Activated CD4-positive, CD25-positive, alpha-beta regulatory T cell (primary cell): ENCODE results near the gene KRTAP4-12.
"Not testable (repeated sequence)": the region's sequence is repeated elsewhere in the genome, so short reads cannot be mapped to it uniquely, and the experiment has no call there.

ENCODE experiments used
- DNase-seq, 4 experiments: peaks; one replicate each; lab custom pipeline; 2025; lab: John Stamatoyannopoulos, UW

Gene KRTAP4-12

GRCh38 chr17:41123991-41124371 lies at the start of gene KRTAP4-12:
TSS of gene KRTAP4-12 (minus strand) at chr17:41124182. CDS start at chr17:41124122, 60 bp downstream.
- not testable (repeated sequence) for DNase-seq

GRCh38 chr17:41171886-41172285 lies 47.9 kb upstream of the KRTAP4-12 start:
- DNase-seq = no peak

DNA sequence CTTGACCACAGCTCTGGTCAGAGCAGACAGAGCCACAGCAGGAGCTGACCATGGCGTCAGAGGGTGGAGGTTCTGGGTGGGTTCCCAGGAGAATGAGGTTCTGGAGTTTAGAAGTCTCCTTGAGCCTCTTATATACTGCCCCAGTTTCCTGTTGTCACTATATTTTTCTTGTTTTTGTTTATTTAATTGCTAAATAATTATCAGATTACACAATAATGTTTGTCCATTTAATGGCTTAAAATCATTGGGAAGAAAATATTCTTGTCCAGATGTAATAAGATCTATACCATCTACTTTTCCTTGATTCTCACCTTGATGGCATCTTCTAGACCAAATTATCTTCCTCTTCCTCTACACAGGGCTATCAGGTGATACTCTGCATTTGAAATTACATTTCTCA lies 44.1 kb upstream of the KRTAP4-12 start, which contains the start of gene KRTAP4-3:
Gene KRTAP4-3, minus strand, starts transcription at position 101 of the 400 bp plus-strand sequence. Its CDS starts 49 bp downstream, at position 52.
- DNase-seq = no peak

DNA sequence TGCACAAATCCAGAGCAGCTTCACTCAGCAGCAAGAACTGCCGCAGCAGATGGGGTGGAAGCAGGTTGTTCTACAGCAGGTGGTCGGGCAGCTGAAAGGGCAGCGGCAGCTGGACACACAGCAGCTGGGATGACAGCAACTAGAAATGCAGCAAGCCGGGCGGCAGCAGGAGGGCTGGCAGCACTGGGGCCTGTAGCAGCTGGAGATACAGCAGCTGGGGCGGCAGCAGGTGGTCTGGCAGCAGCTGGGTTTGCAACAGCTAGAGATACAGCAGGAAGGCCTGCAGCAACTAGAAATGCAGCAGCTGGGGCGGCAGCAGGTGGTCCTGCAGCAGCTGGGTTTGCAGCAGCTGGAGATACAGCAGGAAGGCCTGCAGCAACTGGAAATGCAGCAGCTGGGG lies 43.6 kb upstream of the KRTAP4-12 start:
- DNase-seq = no peak

- no peak for DNase-seq
Observed at GRCh38 chr17:41163828-41164227, 39.8 kb upstream of the KRTAP4-12 start.

DNA sequence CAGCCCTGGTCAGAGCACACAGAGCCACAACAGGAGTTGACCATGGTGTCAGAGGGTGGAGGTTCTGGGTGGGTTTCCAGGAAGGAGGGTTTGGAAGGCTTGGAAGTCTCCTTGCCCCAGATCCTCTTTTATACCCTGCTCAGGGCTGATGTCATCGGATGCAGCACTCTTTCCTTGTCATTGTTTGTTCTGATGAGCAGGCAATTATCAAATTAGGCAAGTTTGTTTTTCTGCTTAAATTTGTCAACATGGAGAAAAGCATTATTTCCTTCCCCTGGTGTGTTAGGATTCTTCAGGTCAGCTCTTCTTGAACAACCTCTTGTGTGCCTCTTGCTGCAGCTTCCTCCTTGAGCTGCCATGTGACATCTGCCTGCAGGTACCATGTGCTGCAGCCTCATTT lies 36.7 kb upstream of the KRTAP4-12 start, which contains the start of gene KRTAP4-4:
Gene KRTAP4-4, minus strand, starts transcription at position 101 of the 400 bp plus-strand sequence. Its CDS starts 57 bp downstream, at position 44.
- no peak for DNase-seq

GRCh38 chr17:41160190-41160589 lies 36.2 kb upstream of the KRTAP4-12 start:
- DNase-seq = not testable (repeated sequence)

GRCh38 chr17:41153856-41154255 lies 29.9 kb upstream of the KRTAP4-12 start:
- DNase-seq = no peak

GRCh38 chr17:41151525-41151924 lies 27.5 kb upstream of the KRTAP4-12 start:
- no peak for DNase-seq

GRCh38 chr17:41150026-41150425 lies 26.0 kb upstream of the KRTAP4-12 start:
- no peak for DNase-seq

GRCh38 chr17:41149652-41149985 lies 25.6 kb upstream of the KRTAP4-12 start, which contains the start of gene KRTAP4-5:
TSS of gene KRTAP4-5 (minus strand) at chr17:41149825. CDS start at chr17:41149767, 58 bp downstream.
- DNase-seq = no peak

- DNase-seq = not testable (repeated sequence)
Observed at GRCh38 chr17:41148971-41149651, 25.1 kb upstream of the KRTAP4-12 start.

- no peak for DNase-seq
Observed at GRCh38 chr17:41147531-41148204, 23.7 kb upstream of the KRTAP4-12 start.

DNA sequence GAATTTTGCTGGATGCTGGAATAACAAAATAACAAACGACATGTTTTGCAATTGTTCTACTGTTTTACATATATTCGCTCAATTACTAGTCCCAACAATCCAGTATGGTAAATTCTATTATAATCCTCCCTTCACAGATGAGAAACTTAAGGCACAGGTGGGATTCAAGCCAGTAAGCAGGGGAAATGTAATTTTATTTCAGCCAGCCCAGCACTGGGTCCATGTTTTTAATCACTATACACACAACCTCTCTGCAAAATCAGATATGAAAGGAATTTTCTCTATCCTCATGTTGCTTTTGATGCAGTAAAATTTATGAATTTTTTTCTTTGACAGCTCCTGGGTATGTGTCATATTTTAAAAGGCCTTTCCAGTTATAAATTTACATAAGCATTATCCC lies 21.3 kb upstream of the KRTAP4-12 start:
- DNase-seq = no peak

DNA sequence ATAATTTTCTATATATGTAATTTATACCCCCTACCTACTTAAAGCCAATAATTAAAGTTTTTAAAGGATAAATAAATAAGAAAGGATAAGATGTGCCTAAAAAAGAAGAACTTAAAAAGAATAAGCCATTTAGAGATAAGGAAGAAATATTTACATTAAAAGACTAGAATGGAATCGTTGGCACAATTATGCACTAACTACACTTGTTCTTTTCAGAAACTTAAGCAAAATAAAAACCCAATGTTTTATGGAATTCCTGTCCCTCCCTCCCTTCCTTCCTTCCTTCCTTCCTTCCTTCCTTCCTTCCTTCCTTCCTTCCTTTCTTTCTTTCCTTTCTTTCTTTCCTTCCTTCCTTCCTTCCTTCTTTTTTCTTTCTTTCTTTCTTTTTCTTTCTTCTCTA lies 20.9 kb upstream of the KRTAP4-12 start:
- no peak for DNase-seq

DNA sequence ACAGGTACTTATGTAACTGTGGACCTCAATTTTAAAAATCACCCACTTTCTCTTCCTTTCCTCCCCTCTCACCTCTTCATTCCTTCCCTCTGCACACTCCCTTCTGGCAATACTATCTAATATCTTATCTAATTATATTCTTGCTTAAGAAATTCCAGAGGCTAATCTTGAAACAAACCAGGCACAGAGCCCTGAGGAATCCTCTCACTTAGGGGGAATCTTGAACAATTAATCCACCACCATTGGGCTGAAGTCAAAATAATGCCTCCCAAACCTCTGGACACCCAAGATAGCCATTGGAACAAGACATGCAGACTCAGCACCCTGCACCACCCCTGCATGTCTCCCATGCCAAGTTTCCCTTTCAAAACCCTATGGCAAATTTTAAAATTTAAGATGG lies 17.4 kb upstream of the KRTAP4-12 start:
- no peak for DNase-seq

DNA sequence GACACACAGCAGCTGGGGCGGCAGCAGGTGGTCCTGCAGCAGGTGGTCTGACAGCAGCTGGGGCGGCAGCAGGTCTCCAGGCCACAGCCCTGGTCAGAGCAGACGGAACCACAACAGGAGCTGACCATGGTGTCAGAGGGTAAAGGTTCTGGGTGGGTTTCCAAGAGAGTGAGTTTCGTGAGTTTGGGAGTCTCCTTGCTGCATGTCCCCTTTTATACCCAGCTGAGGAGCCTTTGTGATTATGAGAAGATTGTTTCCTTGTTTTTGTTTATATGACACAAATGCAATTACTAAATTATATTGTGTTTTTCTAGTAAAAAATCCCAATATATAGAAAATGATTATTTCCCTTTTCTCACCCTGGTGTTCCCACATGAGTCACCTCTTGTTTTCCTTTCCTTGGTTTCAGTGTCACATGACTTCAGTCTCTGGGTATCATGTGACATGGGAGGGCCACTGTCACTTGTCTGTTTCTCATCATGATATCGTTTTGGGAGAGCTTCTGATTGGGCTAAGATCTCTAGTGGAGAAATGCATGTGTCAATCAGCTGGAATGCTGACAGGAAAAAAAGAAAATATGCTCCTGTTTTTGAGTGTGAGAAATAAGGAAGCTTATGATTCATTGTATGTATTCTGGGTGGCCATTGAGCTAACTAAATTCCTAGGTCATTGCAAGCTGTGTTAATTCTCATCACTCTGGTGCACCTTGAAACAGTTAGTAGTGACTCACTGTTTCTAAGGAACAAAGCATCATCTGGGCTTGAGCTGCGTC lies 16.6 kb upstream of the KRTAP4-12 start, which contains the start of gene KRTAP4-6:
Gene KRTAP4-6, minus strand, starts transcription at position 185 of the 772 bp plus-strand sequence. Its CDS starts 57 bp downstream, at position 128.
- DNase-seq = no peak

DNA sequence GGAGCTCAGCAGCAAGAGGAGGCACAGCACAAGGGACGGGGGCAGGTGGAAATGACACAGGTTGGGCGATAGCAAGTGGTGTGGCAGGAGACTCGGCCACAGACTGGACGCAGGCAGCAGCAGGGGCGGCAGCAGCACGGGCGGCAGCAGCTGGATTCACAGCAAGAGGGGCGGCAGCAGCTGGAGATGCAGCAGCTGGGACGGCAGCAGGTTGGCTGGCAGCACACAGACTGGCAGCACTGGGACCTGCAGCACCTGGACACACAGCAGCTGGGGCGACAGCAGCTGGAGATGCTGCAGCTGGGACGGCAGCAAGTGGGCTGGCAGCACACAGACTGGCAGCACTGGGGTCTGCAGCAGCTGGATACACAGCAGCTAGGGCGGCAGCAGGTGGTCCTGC lies 15.9 kb upstream of the KRTAP4-12 start:
- not testable (repeated sequence) for DNase-seq

GRCh38 chr17:41133880-41134735 lies 10.1 kb upstream of the KRTAP4-12 start:
- DNase-seq = no peak

DNA sequence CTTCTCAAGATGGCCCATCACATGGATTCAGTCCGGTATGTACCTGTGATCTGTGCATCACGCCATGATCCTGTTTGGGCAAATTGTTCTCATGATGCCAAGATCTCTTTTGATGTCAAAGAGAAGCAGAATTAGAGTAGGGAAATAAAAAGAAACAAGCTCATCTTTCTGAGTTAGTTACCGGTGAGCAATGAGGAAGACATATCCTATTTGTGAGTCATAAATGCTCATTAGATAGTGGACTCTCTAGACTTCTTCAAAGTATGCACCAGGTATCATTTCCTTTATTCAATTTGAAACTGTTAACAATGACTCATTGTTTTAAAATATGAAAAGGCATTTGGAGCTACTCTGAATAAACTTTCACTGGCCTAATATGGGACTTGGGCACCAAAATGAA lies 8.0 kb upstream of the KRTAP4-12 start:
- no peak for DNase-seq

GRCh38 chr17:41127371-41127770 lies 3.4 kb upstream of the KRTAP4-12 start:
- DNase-seq = no peak
